CD14-positive monocyte (primary cell): ENCODE results near the gene SRD5A1. TPM values are rescaled to one million over a fixed set of nuclear protein-coding genes. Genes with fewer than 3 reads are reported as not detected.

ENCODE experiments used
- DNase-seq, 3 donors: peaks; one replicate each; pipeline ENCODE4 v3.0.0-alpha.2; 2011 to 2022
- H2AFZ ChIP-seq: 2 replicates; pipeline ENCODE4 v1.6.0; 2012; ENCODE audit warnings: mild to moderate bottlenecking, low read depth, low read length, inconsistent platforms; ENCODE audit not compliant: insufficient read depth, poor library complexity, severe bottlenecking
- H3K27ac ChIP-seq, 2 donors: 1 replicate in 1 of 2; 2 replicates in 1 of 2; pipeline ENCODE4 v1.5.1; 2012 to 2013; ENCODE audit warnings: low read length in 2 of 2, control low read depth in 1 of 2, inconsistent platforms in 1 of 2, low read depth in 1 of 2, mild to moderate bottlenecking in 1 of 2
- H3K27me3 ChIP-seq, 2 donors: one replicate each; pipeline versions ENCODE4 v1.6.0 to v1.6.1; 2011 to 2013; ENCODE audit warnings: low read length in 2 of 2; ENCODE audit not compliant: control insufficient read depth in 2 of 2, insufficient read depth in 2 of 2
- H3K36me3 ChIP-seq, 2 donors: replicated peaks in 1 of 2; 1 replicate in 1 of 2; 2 replicates in 1 of 2; pipeline versions ENCODE4 v1.5.1 to v1.6.1; 2012 to 2013; ENCODE audit warnings: low read length in 2 of 2, control low read depth in 1 of 2, inconsistent platforms in 1 of 2, mild to moderate bottlenecking in 1 of 2; ENCODE audit not compliant: insufficient read depth in 2 of 2, control insufficient read depth in 1 of 2
- H3K4me1 ChIP-seq, 2 donors: 1 replicate in 1 of 2; 2 replicates in 1 of 2; pipeline versions ENCODE4 v1.5.1 to v1.6.1; 2012 to 2013; ENCODE audit warnings: low read length in 2 of 2, control low read depth in 1 of 2, inconsistent platforms in 1 of 2, mild to moderate bottlenecking in 1 of 2, moderate library complexity in 1 of 2; ENCODE audit not compliant: insufficient read depth in 2 of 2, control insufficient read depth in 1 of 2
- H3K4me2 ChIP-seq: replicated peaks from 2 replicates; pipeline ENCODE3; 2012; ENCODE audit warnings: low read length, moderate library complexity, mild to moderate bottlenecking; ENCODE audit not compliant: poor library complexity, severe bottlenecking; ENCODE audit errors: extremely low read depth
- H3K4me3 ChIP-seq, 3 experiments: fragments of 200-600 bp in 1 of 3; sonication (generic) in 1 of 3; replicated peaks in 1 of 3; 1 replicate in 2 of 3; 2 replicates in 1 of 3; pipeline ENCODE4 v1.5.1; 2011 to 2013; ENCODE audit warnings: low read length in 3 of 3, mild to moderate bottlenecking in 3 of 3, control low read depth in 2 of 3, low read depth in 2 of 3, inconsistent platforms in 1 of 3, moderate library complexity in 1 of 3
- H3K79me2 ChIP-seq: 2 replicates; pipeline ENCODE4 v1.6.0; 2012; ENCODE audit warnings: mild to moderate bottlenecking, control low read depth, inconsistent platforms, low read length, moderate library complexity; ENCODE audit not compliant: insufficient read depth
- H3K9ac ChIP-seq: 2 replicates; pipeline ENCODE4 v1.6.0; 2017; ENCODE audit warnings: low read length, mild to moderate bottlenecking; ENCODE audit not compliant: insufficient read depth, poor library complexity, severe bottlenecking
- H3K9me3 ChIP-seq, 2 donors: replicated peaks in 1 of 2; 1 replicate in 1 of 2; 2 replicates in 1 of 2; pipeline versions ENCODE4 v1.5.1 to v1.6.1; 2012 to 2013; ENCODE audit warnings: low read length in 2 of 2, control low read depth in 1 of 2; ENCODE audit not compliant: control insufficient read depth in 1 of 2, insufficient read depth in 1 of 2
- H4K20me1 ChIP-seq: 2 replicates; pipeline ENCODE4 v1.6.0; 2012; ENCODE audit warnings: mild to moderate bottlenecking, low read length, control low read depth, moderate library complexity; ENCODE audit not compliant: insufficient read depth
- H3K27ac Mint-ChIP-seq, 7 donors: one replicate each; pipeline ENCODE4 v1.8.0; 2020; ENCODE audit warnings: mild to moderate bottlenecking in 7 of 7, mixed read lengths in 7 of 7, moderate library complexity in 6 of 7, inconsistent platforms in 2 of 7
- H3K27me3 Mint-ChIP-seq, 3 donors: one replicate each; pipeline ENCODE4 v1.8.0; 2021 to 2022; ENCODE audit warnings: low read depth in 3 of 3, mild to moderate bottlenecking in 3 of 3, mixed read lengths in 3 of 3, moderate library complexity in 3 of 3, inconsistent platforms in 1 of 3
- H3K36me3 Mint-ChIP-seq, 2 donors: one replicate each; pipeline ENCODE4 v1.8.0; 2020; ENCODE audit warnings: mixed read lengths in 2 of 2, inconsistent platforms in 1 of 2, mild to moderate bottlenecking in 1 of 2
- H3K4me1 Mint-ChIP-seq: one replicate; pipeline ENCODE4 v1.8.0; 2020; ENCODE audit warnings: mild to moderate bottlenecking, mixed read lengths
- H3K4me3 Mint-ChIP-seq, 2 donors: one replicate each; pipeline ENCODE4 v1.8.0; 2020; ENCODE audit warnings: mild to moderate bottlenecking in 2 of 2, mixed read lengths in 2 of 2, moderate library complexity in 1 of 2
- H3K9me3 Mint-ChIP-seq, 7 donors: one replicate each; pipeline ENCODE4 v1.8.0; 2020 to 2022; ENCODE audit warnings: mixed read lengths in 7 of 7, mild to moderate bottlenecking in 6 of 7, moderate library complexity in 6 of 7, inconsistent platforms in 2 of 7
- CTCF ChIP-seq: fragments of 200-600 bp; IDR thresholded peaks from one replicate; pipeline ENCODE4 v1.8.0; 2022; ENCODE audit warnings: antibody characterized with exemption, mild to moderate bottlenecking
- WGBS: methylation state at CpG from one replicate; pipeline ENCODE4 v1.1.5; 2013; ENCODE audit warnings: missing lambda C conversion rate; ENCODE audit not compliant: insufficient coverage; 5-methylcytosine and 5-hydroxymethylcytosine counted together
- intact Hi-C, 2 donors: fragments of 100-400 bp; cut with micrococcal nuclease; formaldehyde crosslinking; loops; one replicate each; pipeline versions ENCODE4 v1.15.0 to v1.15.1; 2023
- polyA plus RNA-seq, 3 donors: library from polyadenylated mRNA; depleted of rRNA in 1 of 3; unstranded in 2 of 3; stranded (reverse) in 1 of 3; fragments of 300-500 nt in 2 of 3; fragments of >200 nt in 1 of 3; fragmentation: Illumina TruSeq in 2 of 3; gene quantifications; 1 replicate in 2 of 3; 2 replicates in 1 of 3; pipeline ENCODE4 v1.2.3, GENCODE V29; 2012 to 2021

The SRD5A1 gene
- polyA plus RNA-seq, 3 donors: 21.2 to 34.7 (median 26.0) TPM

DNA sequence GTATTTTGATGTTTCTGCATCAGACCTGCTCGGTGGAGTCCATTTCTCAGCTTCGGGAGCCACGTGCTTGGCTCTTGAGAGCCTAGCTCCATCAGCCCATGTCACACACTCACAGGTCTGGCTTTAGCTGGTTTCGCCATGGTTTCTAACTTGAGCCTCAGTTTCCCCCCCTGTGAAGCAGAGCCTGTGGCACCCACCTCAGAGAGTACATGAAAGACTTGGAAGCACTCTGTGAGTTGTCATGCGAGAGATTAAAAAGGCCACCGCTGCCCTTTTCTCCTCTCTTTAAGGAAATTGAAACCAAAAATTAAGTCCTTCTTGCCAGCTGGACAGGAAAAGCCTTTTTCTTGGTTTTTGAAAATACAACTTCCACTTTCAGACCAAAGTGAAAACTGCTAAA, 88.8 kb downstream of the SRD5A1 start:
- DNase-seq: no peak
- Mint-ChIP-seq H3K36me3 (peaks cover 51 to 62% of the 10 kb centered on the region in 2 donors), H3K9me3 (no peaks in the 10 kb centered on the region), H3K27ac (peak overlapping the region; percentile 84 to 94 (median 93)), H3K27me3 (no peaks in the 10 kb centered on the region), H3K4me3 (peak overlapping the region; percentile 77 to 87), H3K4me1 (peaks cover 72% of the 10 kb centered on the region)
- WGBS: 7% methylated on average over 3 of the region's 6 CpGs
- Histone ChIP-seq H3K27me3 (no peaks in the 10 kb centered on the region), H3K79me2 (peaks cover 99% of the 10 kb centered on the region), H4K20me1 (peaks cover 93% of the 10 kb centered on the region), H3K27ac (peak overlapping the region; percentile 74 to 82), H3K9ac (peak overlapping the region; percentile 51), H3K36me3 (peaks cover 6 to 37% of the 10 kb centered on the region in 2 donors), H3K4me2 (peak overlapping the region; percentile 70), H3K9me3 (no peaks in the 10 kb centered on the region), H3K4me1 (peaks cover 40 to 45% of the 10 kb centered on the region in 2 donors), H3K4me3 (peak overlapping the region; percentile 26 to 69 (median 38)), H2AFZ (peak overlapping the region; percentile 61)
- no peak for TF ChIP-seq CTCF
- intact Hi-C loops: no loop called here

- Histone ChIP-seq H4K20me1 (peaks cover 93% of the 10 kb centered on the region), H3K27ac (peak overlapping the region in 1 of 2 donors; percentile 3), H3K79me2 (peaks cover 99% of the 10 kb centered on the region), H3K4me2 (no peak overlapping the region), H3K27me3 (no peaks in the 10 kb centered on the region), H3K4me1 (peaks cover 38 to 41% of the 10 kb centered on the region in 2 donors), H3K9ac (no peak overlapping the region), H2AFZ (no peak overlapping the region), H3K36me3 (peaks cover 6 to 42% of the 10 kb centered on the region in 2 donors), H3K9me3 (no peaks in the 10 kb centered on the region), H3K4me3 (no peak overlapping the region)
- Mint-ChIP-seq H3K27ac (peak overlapping the region in 4 of 7 donors; percentile 16 to 77 (median 33)), H3K4me3 (no peak overlapping the region), H3K36me3 (peaks cover 53 to 60% of the 10 kb centered on the region in 2 donors), H3K9me3 (no peaks in the 10 kb centered on the region), H3K27me3 (no peaks in the 10 kb centered on the region), H3K4me1 (peaks cover 70% of the 10 kb centered on the region)
- no peak for DNase-seq
- intact Hi-C loops: no loop called here
- WGBS: 83% methylated on average over 7 of the region's 14 CpGs
- TF ChIP-seq CTCF: no peak
Measured at GRCh38 chr5:6723122-6723815, 90.0 kb downstream of the SRD5A1 start.
